Ishikawa (cell line): ENCODE data around the gene BBS9.

ENCODE experiments used
- CREB1 ChIP-seq: IDR thresholded peaks from 2 replicates; pipeline ENCODE4 v1.6.1; 2012; ENCODE audit warnings: low read depth
- EGR1 ChIP-seq: IDR thresholded peaks from 2 replicates; pipeline ENCODE4 v1.6.1; 2012
- FOXM1 ChIP-seq: IDR thresholded peaks from 2 replicates; pipeline ENCODE4 v1.6.1; 2012; ENCODE audit warnings: low read depth, borderline replicate concordance

DNA sequence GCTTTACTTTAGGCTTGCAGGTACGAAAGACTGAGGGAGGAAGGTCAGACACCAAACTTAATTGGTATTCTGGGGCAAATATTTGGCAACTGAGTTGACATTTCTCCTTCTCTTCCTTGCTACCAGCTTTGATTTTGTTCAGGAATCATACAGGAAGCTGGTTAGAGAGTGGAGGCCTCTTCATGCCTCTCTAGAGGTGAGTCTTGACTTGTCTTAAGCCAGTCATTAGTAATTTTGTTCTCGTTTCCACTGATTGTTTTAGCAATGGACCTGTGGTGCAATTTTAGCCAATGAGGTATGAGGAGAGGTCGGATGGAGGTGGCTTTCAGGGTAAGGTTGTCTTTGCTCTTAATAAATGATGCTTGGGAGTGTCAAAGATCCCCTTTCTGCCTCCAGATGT lies 17.8 kb upstream of the BBS9 start:
- TF ChIP-seq FOXM1 (no peak), CREB1 (no peak), EGR1 (no peak)
